ENCODE data around the gene HELZ. TPM values are rescaled to one million over a fixed set of nuclear protein-coding genes. Genes with fewer than 3 reads are reported as not detected.
"Not testable (repeated sequence)": the region's sequence is repeated elsewhere in the genome, so short reads cannot be mapped to it uniquely, and the experiment has no call there.

The HELZ gene
- total and polyA plus RNA-seq, 5 donors = 5.6 to 43.9 (median 37.2) TPM

DNA sequence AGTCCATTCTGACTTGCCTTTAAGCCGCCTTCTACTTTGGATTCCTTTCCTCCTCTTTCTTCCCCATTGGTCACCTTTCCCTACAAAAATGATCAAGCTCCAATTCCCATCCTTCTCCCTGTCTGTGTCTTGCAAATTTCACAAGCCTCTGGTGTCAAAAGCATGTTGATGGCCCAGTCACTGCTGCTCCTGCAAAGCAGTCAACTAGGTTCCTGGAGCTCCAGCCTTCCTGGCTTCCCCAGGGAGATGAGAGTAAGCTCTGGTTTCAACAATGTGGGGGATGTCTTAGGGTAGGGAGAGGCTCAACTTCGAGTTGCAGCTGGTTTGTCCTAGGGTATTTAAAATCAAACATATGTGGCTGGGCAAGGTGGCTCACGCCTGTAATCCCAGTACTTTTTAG is 36.1 kb upstream of the HELZ start:
- Histone ChIP-seq H3K4me3 (ENCODE audit: low read length) (no peak overlapping the region), H3K27me3 (ENCODE audit: control insufficient read depth, insufficient read depth) (no peaks in the 10 kb centered on the region), H3K27ac (ENCODE audit: low read length) (no peak overlapping the region), H3K4me1 (ENCODE audit: control insufficient read depth, insufficient read depth, low read length) (no peaks in the 10 kb centered on the region), H3K9me3 (ENCODE audit: control insufficient read depth, low read length) (no peaks in the 10 kb centered on the region)
- no peak for ATAC-seq
- WGBS = 67% methylated on average over 3 of the region's 3 CpGs
- intact Hi-C loops (cut with DNase I) = no loop called here
- no peak for DNase-seq

GRCh38 chr17:67280279-67280678 is 35.3 kb upstream of the HELZ start:
- Histone ChIP-seq H3K4me1 (ENCODE audit: control insufficient read depth, insufficient read depth, low read length) (no peaks in the 10 kb centered on the region), H3K27me3 (ENCODE audit: control insufficient read depth, insufficient read depth) (no peaks in the 10 kb centered on the region), H3K4me3 (ENCODE audit: low read length) (no peak overlapping the region), H3K9me3 (ENCODE audit: control insufficient read depth, low read length) (no peaks in the 10 kb centered on the region), H3K27ac (ENCODE audit: low read length) (no peak overlapping the region)
- ATAC-seq (peak; percentile 35 to 71), DNase-seq (peak in 1 of 3 donors; percentile 29)
- WGBS = 61% methylated on average over 6 of the region's 6 CpGs
- intact Hi-C loops (cut with DNase I) = no loop called here

DNA sequence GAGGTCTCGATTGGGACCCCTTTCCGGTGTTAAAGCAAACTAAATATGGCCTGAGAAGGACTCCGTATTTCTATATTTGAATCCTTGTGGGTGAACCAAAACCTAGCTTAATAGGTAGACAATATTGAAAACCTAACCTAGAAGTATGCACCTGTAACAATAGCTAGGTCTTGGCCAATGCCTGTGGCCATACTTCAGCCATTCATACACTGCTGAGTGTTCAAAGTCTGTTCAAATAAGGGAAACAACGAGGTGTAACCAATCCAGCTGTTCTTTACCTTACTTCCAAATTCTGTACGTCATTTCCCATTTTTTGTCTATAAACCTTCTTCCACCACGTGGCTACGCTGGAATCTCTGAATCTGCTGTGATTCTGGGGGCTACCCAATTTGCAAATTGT is 34.1 kb upstream of the HELZ start:
- Histone ChIP-seq H3K4me3 (ENCODE audit: low read length) (no peak overlapping the region), H3K4me1 (ENCODE audit: control insufficient read depth, insufficient read depth, low read length) (no peaks in the 10 kb centered on the region), H3K27ac (ENCODE audit: low read length) (no peak overlapping the region), H3K27me3 (ENCODE audit: control insufficient read depth, insufficient read depth) (no peaks in the 10 kb centered on the region), H3K9me3 (ENCODE audit: control insufficient read depth, low read length) (no peaks in the 10 kb centered on the region)
- DNase-seq (no peak), ATAC-seq (no peak)
- intact Hi-C loops (cut with DNase I) = no loop called here
- 87% methylated on average over 7 of the region's 7 CpGs for WGBS

- Histone ChIP-seq H3K27me3 (ENCODE audit: control insufficient read depth, insufficient read depth) (no peaks in the 10 kb centered on the region), H3K4me1 (ENCODE audit: control insufficient read depth, insufficient read depth, low read length) (no peaks in the 10 kb centered on the region), H3K9me3 (ENCODE audit: control insufficient read depth, low read length) (no peaks in the 10 kb centered on the region), H3K27ac (ENCODE audit: low read length) (no peak overlapping the region), H3K4me3 (ENCODE audit: low read length) (no peak overlapping the region)
- ATAC-seq (no peak), DNase-seq (no peak)
- WGBS = 92% methylated on average over 10 of the region's 10 CpGs
- intact Hi-C loops (cut with DNase I) = no loop called here
Observed at GRCh38 chr17:67278363-67278762, 33.4 kb upstream of the HELZ start.

- Histone ChIP-seq H3K9me3 (ENCODE audit: control insufficient read depth, low read length) (no peaks in the 10 kb centered on the region), H3K27ac (ENCODE audit: low read length) (no peak overlapping the region), H3K4me1 (ENCODE audit: control insufficient read depth, insufficient read depth, low read length) (no peaks in the 10 kb centered on the region), H3K27me3 (ENCODE audit: control insufficient read depth, insufficient read depth) (no peaks in the 10 kb centered on the region), H3K4me3 (ENCODE audit: low read length) (no peak overlapping the region)
- ATAC-seq (no peak), DNase-seq (no peak)
- intact Hi-C loops (cut with DNase I) = no loop called here
- 45% methylated on average over 10 of the region's 10 CpGs for WGBS
Observed at GRCh38 chr17:67276075-67276474, 31.1 kb upstream of the HELZ start.

GRCh38 chr17:67274466-67274865 is 29.5 kb upstream of the HELZ start:
- DNase-seq = no peak
- H3K4me3 ChIP-seq (ENCODE audit: low read length) = no peak overlapping the region
- no peaks in the 10 kb centered on the region for H3K9me3 ChIP-seq (ENCODE audit: control insufficient read depth, low read length)
- WGBS = 76% methylated on average over 5 of the region's 5 CpGs
- H3K27me3 ChIP-seq (ENCODE audit: control insufficient read depth, insufficient read depth) = no peaks in the 10 kb centered on the region
- ATAC-seq = no peak
- H3K27ac ChIP-seq (ENCODE audit: low read length) = no peak overlapping the region
- H3K4me1 ChIP-seq (ENCODE audit: control insufficient read depth, insufficient read depth, low read length) = no peaks in the 10 kb centered on the region
- intact Hi-C loops (cut with DNase I) = no loop called here

DNA sequence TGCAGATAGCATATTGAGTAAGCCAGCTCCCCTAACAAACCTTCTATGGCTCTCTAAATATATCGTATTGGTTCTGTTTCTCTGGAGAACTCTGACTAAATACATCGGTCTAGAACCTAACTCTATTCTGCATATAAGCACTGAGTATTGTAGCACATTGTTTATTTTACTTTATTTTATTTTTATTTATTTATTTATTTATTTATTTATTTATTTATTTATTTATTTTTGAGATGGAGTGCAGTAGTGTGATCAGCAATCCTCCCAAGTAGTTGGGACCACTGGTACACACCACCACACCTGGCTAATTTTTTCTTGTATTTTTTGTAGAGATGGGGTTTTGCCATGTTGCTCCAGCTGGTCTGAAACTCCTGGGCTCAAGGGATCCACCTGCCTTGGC is 28.9 kb upstream of the HELZ start:
- DNase-seq (no peak), ATAC-seq (no peak)
- Histone ChIP-seq H3K9me3 (ENCODE audit: control insufficient read depth, low read length) (no peaks in the 10 kb centered on the region), H3K27ac (ENCODE audit: low read length) (no peak overlapping the region), H3K4me3 (ENCODE audit: low read length) (no peak overlapping the region), H3K27me3 (ENCODE audit: control insufficient read depth, insufficient read depth) (no peaks in the 10 kb centered on the region), H3K4me1 (ENCODE audit: control insufficient read depth, insufficient read depth, low read length) (no peaks in the 10 kb centered on the region)
- WGBS = 97% methylated on average over 2 of the region's 2 CpGs
- intact Hi-C loops (cut with DNase I) = no loop called here

GRCh38 chr17:67272312-67273047 is 27.5 kb upstream of the HELZ start:
- no peaks in the 10 kb centered on the region for H3K9me3 ChIP-seq (ENCODE audit: control insufficient read depth, low read length)
- H3K4me3 ChIP-seq (ENCODE audit: low read length) = no peak overlapping the region
- H3K27me3 ChIP-seq (ENCODE audit: control insufficient read depth, insufficient read depth) = no peaks in the 10 kb centered on the region
- 79% methylated on average over 13 of the region's 13 CpGs for WGBS
- intact Hi-C loops (cut with DNase I) = no loop called here
- DNase-seq = no peak
- no peaks in the 10 kb centered on the region for H3K4me1 ChIP-seq (ENCODE audit: control insufficient read depth, insufficient read depth, low read length)
- no peak overlapping the region for H3K27ac ChIP-seq (ENCODE audit: low read length)
- ATAC-seq = no peak

- H3K27me3 ChIP-seq (ENCODE audit: control insufficient read depth, insufficient read depth); intact Hi-C loops (cut with DNase I); ATAC-seq; H3K27ac ChIP-seq (ENCODE audit: low read length); H3K4me3 ChIP-seq (ENCODE audit: low read length); DNase-seq; H3K9me3 ChIP-seq (ENCODE audit: control insufficient read depth, low read length); H3K4me1 ChIP-seq (ENCODE audit: control insufficient read depth, insufficient read depth, low read length): not testable (repeated sequence)
- WGBS = 92% methylated on average over 2 of the region's 2 CpGs
Observed at GRCh38 chr17:67271187-67271586, 26.2 kb upstream of the HELZ start.

GRCh38 chr17:67270416-67270815 is 25.4 kb upstream of the HELZ start:
- no peak overlapping the region for H3K4me3 ChIP-seq (ENCODE audit: low read length)
- ATAC-seq (no peak), DNase-seq (no peak)
- no peaks in the 10 kb centered on the region for H3K4me1 ChIP-seq (ENCODE audit: control insufficient read depth, insufficient read depth, low read length)
- H3K27me3 ChIP-seq (ENCODE audit: control insufficient read depth, insufficient read depth) = no peaks in the 10 kb centered on the region
- intact Hi-C loops (cut with DNase I) = no loop called here
- 75% methylated on average over 6 of the region's 6 CpGs for WGBS
- no peaks in the 10 kb centered on the region for H3K9me3 ChIP-seq (ENCODE audit: control insufficient read depth, low read length)
- no peak overlapping the region for H3K27ac ChIP-seq (ENCODE audit: low read length)

DNA sequence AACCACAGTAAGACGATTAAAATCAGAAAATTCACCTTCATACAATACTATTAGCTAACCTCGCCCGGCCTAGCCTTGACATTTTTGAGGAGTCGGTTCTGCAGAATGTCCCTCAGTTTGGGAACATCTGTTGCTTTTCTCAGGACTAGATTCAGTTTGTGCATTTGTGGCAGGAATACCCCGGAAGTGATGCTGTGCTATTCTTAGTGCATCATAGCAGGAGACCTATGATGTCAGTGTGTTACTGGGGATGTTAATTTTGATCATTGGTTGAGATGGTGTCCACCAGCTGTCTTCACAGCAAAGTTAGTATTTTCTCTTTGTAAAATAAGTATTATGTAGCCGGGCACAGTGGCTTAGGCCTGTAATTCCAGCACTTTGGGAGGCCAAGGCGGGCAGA is 21.5 kb upstream of the HELZ start:
- 85% methylated on average over 7 of the region's 7 CpGs for WGBS
- intact Hi-C loops (cut with DNase I) = no loop called here
- DNase-seq (no peak), ATAC-seq (no peak)
- no peaks in the 10 kb centered on the region for H3K9me3 ChIP-seq (ENCODE audit: control insufficient read depth, low read length)
- no peak overlapping the region for H3K4me3 ChIP-seq (ENCODE audit: low read length)
- H3K27me3 ChIP-seq (ENCODE audit: control insufficient read depth, insufficient read depth) = no peaks in the 10 kb centered on the region
- H3K4me1 ChIP-seq (ENCODE audit: control insufficient read depth, insufficient read depth, low read length) = no peaks in the 10 kb centered on the region
- no peak overlapping the region for H3K27ac ChIP-seq (ENCODE audit: low read length)
